Osteoblast (primary cell): ENCODE results near the gene IFNL4. TPM values are rescaled to one million over a fixed set of nuclear protein-coding genes. Genes with fewer than 3 reads are reported as not detected.
"Not testable (repeated sequence)": the region's sequence is repeated elsewhere in the genome, so short reads cannot be mapped to it uniquely, and the experiment has no call there.

Source experiments
- DNase-seq: peaks from one replicate; pipeline ENCODE4 v3.0.0; 2011; ENCODE audit warnings: low spot score, mixed read lengths; ENCODE audit not compliant: insufficient read length; ENCODE audit errors: missing footprints
- H2AFZ ChIP-seq: 2 replicates; pipeline ENCODE4 v1.6.0; 2011; ENCODE audit warnings: mild to moderate bottlenecking, low read length
- H3K27ac ChIP-seq: 2 replicates; pipeline ENCODE4 v1.5.1; 2011; ENCODE audit warnings: mild to moderate bottlenecking, low read depth, low read length, moderate library complexity
- H3K27me3 ChIP-seq: 2 replicates; pipeline ENCODE4 v1.6.0; 2012; ENCODE audit warnings: mild to moderate bottlenecking, control low read depth, inconsistent platforms, low read length, moderate library complexity; ENCODE audit not compliant: insufficient read depth
- H3K36me3 ChIP-seq: 2 replicates; pipeline ENCODE4 v1.5.1; 2011; ENCODE audit warnings: mild to moderate bottlenecking, low read length, control low read depth, moderate library complexity; ENCODE audit not compliant: insufficient read depth
- H3K4me1 ChIP-seq: 2 replicates; pipeline ENCODE4 v1.5.1; 2011; ENCODE audit warnings: mild to moderate bottlenecking, low read length, control low read depth, moderate library complexity; ENCODE audit not compliant: insufficient read depth
- H3K4me2 ChIP-seq: 2 replicates; pipeline ENCODE4 v1.6.0; 2011; ENCODE audit warnings: mild to moderate bottlenecking, low read length; ENCODE audit not compliant: insufficient read depth
- H3K4me3 ChIP-seq: fragments of 200-600 bp; sonication (generic); 3 replicates; pipeline ENCODE4 v1.5.1; 2012; ENCODE audit warnings: mild to moderate bottlenecking, low read length, inconsistent platforms; ENCODE audit not compliant: insufficient read depth
- H3K79me2 ChIP-seq: 2 replicates; pipeline ENCODE4 v1.6.0; 2012; ENCODE audit warnings: mild to moderate bottlenecking, low read length, control low read depth, inconsistent platforms; ENCODE audit not compliant: insufficient read depth
- H3K9me3 ChIP-seq: 2 replicates; pipeline ENCODE4 v1.5.1; 2011; ENCODE audit warnings: low read depth, low read length, control low read depth
- H4K20me1 ChIP-seq: 2 replicates; pipeline ENCODE4 v1.6.0; 2012; ENCODE audit warnings: mild to moderate bottlenecking, low read length, control low read depth; ENCODE audit not compliant: insufficient read depth
- CTCF ChIP-seq: IDR thresholded peaks from 2 replicates; pipeline ENCODE4 v1.5.1; 2011; ENCODE audit warnings: mild to moderate bottlenecking, low read depth, low read length, moderate library complexity; ENCODE audit errors: extremely low read depth
- total RNA-seq: library from RNA; depleted of rRNA; stranded (reverse); fragments of >200 nt; gene quantifications from 2 replicates; pipeline ENCODE4 v1.2.3, GENCODE V29; 2012

Gene IFNL4
- total RNA-seq, 1 donor = not detected

GRCh38 chr19:39268085-39268484 is 19.4 kb upstream of the IFNL4 start, which contains the start of gene IFNL2:
Gene IFNL2 (plus strand): TSS chr19:39268396. CDS start chr19:39268569, 173 bp downstream.
- H3K36me3 ChIP-seq = not testable (repeated sequence)

GRCh38 chr19:39265321-39265916 is 16.8 kb upstream of the IFNL4 start:
- no peak overlapping the region for H2AFZ ChIP-seq
- H3K4me1 ChIP-seq = no peaks in the 10 kb centered on the region

More at GRCh38 chr19:39268085-39268484, 19.4 kb upstream of the IFNL4 start, which contains the start of gene IFNL2:
- DNase-seq, H3K27ac ChIP-seq, H3K79me2 ChIP-seq, H2AFZ ChIP-seq, H3K4me2 ChIP-seq, H3K9me3 ChIP-seq, H4K20me1 ChIP-seq, H3K4me3 ChIP-seq, H3K4me1 ChIP-seq: not testable (repeated sequence)
- peaks cover 36% of the 10 kb centered on the region for H3K27me3 ChIP-seq

GRCh38 chr19:39264306-39265290 is 15.9 kb upstream of the IFNL4 start:
- no peaks in the 10 kb centered on the region for H3K4me1 ChIP-seq
- no peak overlapping the region for H3K27ac ChIP-seq
- no peaks in the 10 kb centered on the region for H3K36me3 ChIP-seq
- peak; percentile 54 for DNase-seq
- H3K79me2 ChIP-seq = no peaks in the 10 kb centered on the region
- H3K4me2 ChIP-seq = no peak overlapping the region
- no peak overlapping the region for H3K4me3 ChIP-seq
- no peaks in the 10 kb centered on the region for H3K9me3 ChIP-seq
- no peak overlapping the region for H2AFZ ChIP-seq
- H3K27me3 ChIP-seq = peaks cover 50% of the 10 kb centered on the region
- no peaks in the 10 kb centered on the region for H4K20me1 ChIP-seq
- TF ChIP-seq CTCF = no peak

More at GRCh38 chr19:39265321-39265916, 16.8 kb upstream of the IFNL4 start:
- Histone ChIP-seq H3K36me3 (no peaks in the 10 kb centered on the region), H3K27me3 (peaks cover 50% of the 10 kb centered on the region), H3K4me3 (no peak overlapping the region), H3K27ac (no peak overlapping the region), H3K4me2 (no peak overlapping the region), H3K9me3 (no peaks in the 10 kb centered on the region), H3K79me2 (no peaks in the 10 kb centered on the region), H4K20me1 (no peaks in the 10 kb centered on the region)
- DNase-seq = peak; percentile 80
- TF ChIP-seq CTCF = no peak

- Histone ChIP-seq H3K27ac (no peak overlapping the region), H3K79me2 (no peaks in the 10 kb centered on the region), H4K20me1 (no peaks in the 10 kb centered on the region), H3K36me3 (no peaks in the 10 kb centered on the region), H2AFZ (no peak overlapping the region), H3K4me2 (no peak overlapping the region), H3K4me1 (no peaks in the 10 kb centered on the region), H3K27me3 (peaks cover 50% of the 10 kb centered on the region), H3K4me3 (no peak overlapping the region), H3K9me3 (no peaks in the 10 kb centered on the region)
- peak; percentile 50 for DNase-seq
- TF ChIP-seq CTCF = no peak
Measured at GRCh38 chr19:39263912-39264305, 15.3 kb upstream of the IFNL4 start.
